Right atrium auricular region (tissue), 2 donors: Measurements from ENCODE around the gene UGT1A7. TPM values are rescaled to one million over a fixed set of nuclear protein-coding genes. Genes with fewer than 3 reads are reported as not detected.
"Not testable (repeated sequence)": the region's sequence is repeated elsewhere in the genome, so short reads cannot be mapped to it uniquely, and the experiment has no call there.

Experiments used
- DNase-seq: peaks from one replicate; pipeline ENCODE4 v3.0.0-alpha.2; 2019; ENCODE audit warnings: low spot score
- H3K27ac ChIP-seq, 2 donors: fragments of 200-600 bp; sonication (generic); 1 replicate in 1 of 2; 2 replicates in 1 of 2; pipeline ENCODE4 v1.5.1; 2016 to 2019
- H3K27me3 ChIP-seq, 2 donors: fragments of 200-600 bp; sonication (generic); one replicate each; pipeline versions ENCODE4 v1.5.1 to v1.6.0; 2017 to 2019
- H3K36me3 ChIP-seq: fragments of 200-600 bp; sonication (generic); one replicate; pipeline ENCODE4 v1.5.1; 2016
- H3K4me1 ChIP-seq, 2 donors: fragments of 200-600 bp; sonication (generic); one replicate each; pipeline versions ENCODE4 v1.5.1 to v1.6.0; 2017 to 2019
- H3K4me3 ChIP-seq, 2 donors: fragments of 200-600 bp; sonication (generic); 1 replicate in 1 of 2; 2 replicates in 1 of 2; pipeline ENCODE4 v1.5.1; 2017 to 2019; ENCODE audit warnings: mild to moderate bottlenecking in 1 of 2, moderate library complexity in 1 of 2
- H3K9me3 ChIP-seq, 2 donors: fragments of 200-600 bp; sonication (generic); one replicate each; pipeline ENCODE4 v1.5.1; 2019
- total RNA-seq, 2 donors: library from RNA; depleted of rRNA; stranded (reverse); fragments of >200 nt; gene quantifications; one replicate each; pipeline ENCODE4 v1.1.0, GENCODE V29; 2016
- TF ChIP-seq, protein P1 (sequence below), 2 donors: fragments of 200-600 bp; sonication (generic); IDR thresholded peaks; one replicate each; pipeline ENCODE4 v1.5.1; 2019; ENCODE audit warnings: antibody characterized with exemption in 2 of 2

The UGT1A7 gene
- total RNA-seq, 2 donors from 2014 or later, result not detected

DNA sequence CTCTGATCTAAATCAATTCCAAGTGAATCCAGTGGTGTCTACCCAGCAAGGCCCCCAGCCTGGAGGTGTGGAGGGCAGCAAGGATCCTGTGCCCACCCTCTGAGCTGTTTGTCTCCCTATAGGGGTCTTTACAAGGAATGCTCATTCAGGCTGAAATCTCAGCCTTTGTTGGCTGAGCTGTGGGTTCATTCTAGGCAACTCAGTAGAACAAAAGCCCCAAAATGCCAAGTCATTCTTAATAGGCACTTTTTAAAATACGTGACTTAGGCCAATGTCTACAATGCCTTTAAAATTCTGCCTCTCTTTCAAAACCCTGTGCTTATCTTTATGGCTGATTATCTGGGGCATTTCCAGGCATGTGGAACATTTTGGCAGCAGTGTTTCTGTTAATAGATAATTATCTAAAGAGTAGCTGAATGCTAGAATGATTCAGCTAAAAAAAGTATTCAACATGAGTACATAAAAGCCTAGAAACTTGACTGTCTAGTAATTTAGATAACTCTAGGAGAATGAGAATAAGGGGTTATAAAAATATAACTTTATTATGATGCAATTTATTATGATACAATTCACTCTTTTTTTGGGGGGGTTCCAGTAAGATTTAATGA, 18.4 kb downstream of the UGT1A7 start:
- H3K36me3 ChIP-seq, result no peaks in the 10 kb centered on the region

GRCh38 chr2:233700842-233701241, 19.1 kb downstream of the UGT1A7 start:
- not testable (repeated sequence) for DNase-seq, H3K4me1 ChIP-seq, H3K4me3 ChIP-seq, H3K27ac ChIP-seq, H3K27me3 ChIP-seq, H3K9me3 ChIP-seq, H3K36me3 ChIP-seq

More for the DNA sequence above, 18.4 kb downstream of the UGT1A7 start:
- H3K4me1 ChIP-seq, result no peaks in the 10 kb centered on the region
- H3K27me3 ChIP-seq, result no peaks in the 10 kb centered on the region
- TF ChIP-seq, protein P1, sequence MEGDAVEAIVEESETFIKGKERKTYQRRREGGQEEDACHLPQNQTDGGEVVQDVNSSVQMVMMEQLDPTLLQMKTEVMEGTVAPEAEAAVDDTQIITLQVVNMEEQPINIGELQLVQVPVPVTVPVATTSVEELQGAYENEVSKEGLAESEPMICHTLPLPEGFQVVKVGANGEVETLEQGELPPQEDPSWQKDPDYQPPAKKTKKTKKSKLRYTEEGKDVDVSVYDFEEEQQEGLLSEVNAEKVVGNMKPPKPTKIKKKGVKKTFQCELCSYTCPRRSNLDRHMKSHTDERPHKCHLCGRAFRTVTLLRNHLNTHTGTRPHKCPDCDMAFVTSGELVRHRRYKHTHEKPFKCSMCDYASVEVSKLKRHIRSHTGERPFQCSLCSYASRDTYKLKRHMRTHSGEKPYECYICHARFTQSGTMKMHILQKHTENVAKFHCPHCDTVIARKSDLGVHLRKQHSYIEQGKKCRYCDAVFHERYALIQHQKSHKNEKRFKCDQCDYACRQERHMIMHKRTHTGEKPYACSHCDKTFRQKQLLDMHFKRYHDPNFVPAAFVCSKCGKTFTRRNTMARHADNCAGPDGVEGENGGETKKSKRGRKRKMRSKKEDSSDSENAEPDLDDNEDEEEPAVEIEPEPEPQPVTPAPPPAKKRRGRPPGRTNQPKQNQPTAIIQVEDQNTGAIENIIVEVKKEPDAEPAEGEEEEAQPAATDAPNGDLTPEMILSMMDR (IDR thresholded peaks at IDR 0.05), result no peak
- no peak for DNase-seq
- no peak overlapping the region for H3K27ac ChIP-seq
- H3K9me3 ChIP-seq, result peaks cover 0 to 6% of the 10 kb centered on the region in 2 donors
- H3K4me3 ChIP-seq, result no peak overlapping the region

DNA sequence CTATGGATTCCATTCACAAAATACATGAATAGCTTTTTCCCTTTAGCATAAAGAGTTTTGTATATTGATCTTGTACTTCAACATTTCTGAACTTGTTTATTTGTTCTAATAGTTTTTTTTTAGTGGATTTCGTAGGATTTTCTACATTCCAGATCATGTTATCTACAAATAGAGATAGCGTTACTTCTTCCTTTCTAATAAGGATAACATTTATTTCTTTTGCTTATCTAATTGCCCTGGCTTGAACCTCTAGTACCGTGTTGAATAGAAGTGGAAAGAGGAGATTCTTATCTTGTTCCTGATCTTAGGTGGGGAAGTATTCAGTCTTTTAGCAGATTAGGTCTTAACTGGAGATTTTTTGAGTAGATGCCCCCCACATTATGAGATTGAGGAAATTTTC, 20.5 kb downstream of the UGT1A7 start:
- H3K4me3 ChIP-seq, result no peak overlapping the region
- H3K4me1 ChIP-seq, result no peaks in the 10 kb centered on the region
- no peaks in the 10 kb centered on the region for H3K36me3 ChIP-seq
- H3K27me3 ChIP-seq, result no peaks in the 10 kb centered on the region
- H3K9me3 ChIP-seq, result peaks cover 0 to 6% of the 10 kb centered on the region in 2 donors
- DNase-seq, result no peak
- TF ChIP-seq, protein P1 (IDR thresholded peaks at IDR 0.05), result no peak
- H3K27ac ChIP-seq, result no peak overlapping the region

GRCh38 chr2:233705911-233706506, 24.3 kb downstream of the UGT1A7 start:
- TF ChIP-seq, protein P1 (IDR thresholded peaks at IDR 0.05), result no peak
- Histone ChIP-seq H3K27me3 (no peaks in the 10 kb centered on the region), H3K27ac (no peak overlapping the region), H3K4me1 (no peaks in the 10 kb centered on the region), H3K9me3 (peaks cover 0 to 6% of the 10 kb centered on the region in 2 donors), H3K36me3 (no peaks in the 10 kb centered on the region), H3K4me3 (no peak overlapping the region)
- DNase-seq, result no peak

GRCh38 chr2:233706720-233707119, 25.0 kb downstream of the UGT1A7 start:
- Histone ChIP-seq H3K36me3 (no peaks in the 10 kb centered on the region), H3K27me3 (no peaks in the 10 kb centered on the region), H3K9me3 (peaks cover 0 to 6% of the 10 kb centered on the region in 2 donors), H3K27ac (no peak overlapping the region), H3K4me3 (no peak overlapping the region), H3K4me1 (no peaks in the 10 kb centered on the region)
- DNase-seq, result no peak
- TF ChIP-seq, protein P1 (IDR thresholded peaks at IDR 0.05), result no peak

DNA sequence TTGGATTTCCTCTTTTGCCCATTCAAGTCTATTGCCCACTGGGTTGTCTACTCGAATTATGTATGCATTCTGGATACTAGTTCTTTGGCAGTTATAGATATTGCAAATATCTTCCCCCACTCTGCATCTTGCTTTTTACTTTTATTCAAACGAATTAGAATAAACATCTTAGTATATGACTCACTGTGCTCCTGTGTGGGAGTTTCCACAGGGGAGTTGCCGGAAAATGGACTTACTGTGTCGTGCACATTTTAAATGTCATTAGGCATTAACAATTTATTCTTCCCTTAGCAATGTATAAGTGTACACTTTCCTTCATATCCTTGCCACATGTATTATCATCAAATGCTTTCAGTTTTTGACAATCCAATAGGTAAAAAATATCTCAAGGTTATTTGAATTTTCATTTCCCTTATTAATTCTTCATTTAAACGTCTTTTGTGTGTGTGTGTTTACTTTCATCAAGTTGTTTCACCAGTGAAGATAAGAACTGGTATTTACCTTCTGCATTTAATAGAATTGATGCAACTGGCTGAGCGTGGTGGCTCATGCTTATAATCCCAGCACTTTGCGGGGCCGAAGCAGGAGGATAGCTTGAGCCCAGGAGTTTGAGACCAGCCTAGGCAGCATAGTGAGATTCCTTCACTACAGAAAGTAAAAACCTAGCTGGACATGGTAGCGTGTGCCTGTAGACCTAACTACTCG, 26.4 kb downstream of the UGT1A7 start:
- H3K27me3 ChIP-seq, result no peaks in the 10 kb centered on the region
- no peak overlapping the region for H3K4me3 ChIP-seq
- TF ChIP-seq, protein P1 (IDR thresholded peaks at IDR 0.05), result no peak
- no peak for DNase-seq
- peaks cover 0 to 6% of the 10 kb centered on the region in 2 donors for H3K9me3 ChIP-seq
- H3K4me1 ChIP-seq, result no peaks in the 10 kb centered on the region
- H3K27ac ChIP-seq, result no peak overlapping the region
- H3K36me3 ChIP-seq, result no peaks in the 10 kb centered on the region
